IPS-20b (cell line): ENCODE data around the gene TTC17.
"Not testable (repeated sequence)": the region's sequence is repeated elsewhere in the genome, so short reads cannot be mapped to it uniquely, and the experiment has no call there.

Source experiments
- H3K27ac ChIP-seq: one replicate; pipeline ENCODE4 v1.5.1; 2013; ENCODE audit warnings: low read length
- H3K27me3 ChIP-seq: 2 replicates; pipeline ENCODE4 v1.6.1; 2013; ENCODE audit warnings: mild to moderate bottlenecking, low read length, inconsistent platforms; ENCODE audit not compliant: insufficient read depth
- H3K36me3 ChIP-seq: 2 replicates; pipeline ENCODE4 v1.6.1; 2013; ENCODE audit warnings: low read depth, mild to moderate bottlenecking, inconsistent platforms, low read length, moderate library complexity; ENCODE audit not compliant: insufficient read depth
- H3K4me1 ChIP-seq: 2 replicates; pipeline ENCODE4 v1.6.1; 2013; ENCODE audit warnings: mild to moderate bottlenecking, control low read depth, inconsistent platforms, low read length, moderate library complexity; ENCODE audit not compliant: insufficient read depth
- H3K4me3 ChIP-seq: 2 replicates; pipeline ENCODE4 v1.5.1; 2013; ENCODE audit warnings: mild to moderate bottlenecking, low read length, inconsistent platforms
- H3K9ac ChIP-seq: 2 replicates; pipeline ENCODE4 v1.6.1; 2013; ENCODE audit warnings: low read depth, mild to moderate bottlenecking, inconsistent platforms, low read length, moderate library complexity
- H3K9me3 ChIP-seq: 2 replicates; pipeline ENCODE4 v1.6.1; 2013; ENCODE audit warnings: mild to moderate bottlenecking, low read depth, low read length, inconsistent platforms; ENCODE audit not compliant: insufficient read depth

The TTC17 gene

DNA sequence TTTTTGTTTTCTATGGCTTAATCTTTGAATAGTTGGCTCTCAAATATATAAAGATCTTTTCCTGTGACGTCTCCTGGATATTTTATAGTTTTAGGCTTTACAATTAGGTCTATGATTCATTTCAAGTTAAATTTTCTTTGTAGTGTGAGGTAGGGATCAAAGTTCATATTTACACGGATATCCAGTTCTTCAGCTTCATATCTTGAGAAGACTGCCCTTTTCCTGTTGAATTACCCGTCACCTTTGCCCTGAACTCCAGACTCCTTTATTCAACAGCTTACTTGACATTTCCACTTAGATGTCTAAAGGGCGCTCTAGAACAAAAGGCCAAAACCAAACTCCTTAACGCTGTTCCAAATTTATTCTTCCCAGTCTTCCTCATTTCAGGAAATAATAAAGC is 51.7 kb downstream of the TTC17 start:
- H3K27me3 ChIP-seq = no peaks in the 10 kb centered on the region
- H3K9me3 ChIP-seq = no peaks in the 10 kb centered on the region
- H3K27ac ChIP-seq = no peak overlapping the region
- no peaks in the 10 kb centered on the region for H3K4me1 ChIP-seq
- H3K36me3 ChIP-seq = peaks cover 94% of the 10 kb centered on the region
- no peak overlapping the region for H3K9ac ChIP-seq
- no peak overlapping the region for H3K4me3 ChIP-seq

DNA sequence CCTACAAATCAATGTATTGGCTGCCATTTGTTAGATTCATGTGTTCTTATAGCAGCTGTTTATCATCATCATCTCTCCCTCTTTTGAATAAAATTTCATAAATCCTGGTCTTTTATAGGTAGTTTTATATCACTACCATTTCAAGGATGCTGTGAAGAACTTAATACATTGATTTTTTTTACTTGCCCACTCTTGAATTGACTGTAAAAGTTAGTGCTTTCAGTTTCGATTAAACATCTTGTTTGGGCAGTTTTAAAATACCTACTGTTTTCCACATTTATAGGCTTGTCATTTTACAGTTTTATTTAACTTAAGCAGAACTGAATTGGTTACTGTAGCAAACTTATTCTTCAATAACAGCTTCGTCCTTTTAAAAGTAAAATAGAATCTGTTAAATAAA is 59.5 kb downstream of the TTC17 start:
- no peaks in the 10 kb centered on the region for H3K9me3 ChIP-seq
- H3K4me1 ChIP-seq = no peaks in the 10 kb centered on the region
- peaks cover 57% of the 10 kb centered on the region for H3K36me3 ChIP-seq
- H3K4me3 ChIP-seq = no peak overlapping the region
- no peak overlapping the region for H3K27ac ChIP-seq
- no peak overlapping the region for H3K9ac ChIP-seq
- H3K27me3 ChIP-seq = no peaks in the 10 kb centered on the region

DNA sequence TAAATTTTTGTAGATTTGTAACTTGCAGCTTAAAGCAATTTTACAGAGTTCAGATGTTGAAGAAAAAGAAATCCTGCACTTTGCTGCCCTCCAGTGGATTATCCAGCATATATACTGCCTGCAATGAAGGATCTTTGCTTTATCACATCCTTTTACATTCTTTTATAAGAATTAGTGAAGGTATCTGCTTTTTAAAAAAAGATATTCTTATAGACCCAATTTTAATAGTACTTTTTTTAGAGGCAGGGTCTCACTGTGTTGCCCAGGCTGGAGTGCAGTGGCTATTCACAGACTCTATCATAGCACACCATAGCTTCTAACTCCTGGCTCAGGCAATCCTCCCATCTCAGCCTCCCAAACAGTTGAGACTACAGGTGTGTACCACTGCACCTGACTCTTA is 60.7 kb downstream of the TTC17 start:
- H3K36me3 ChIP-seq = peaks cover 49% of the 10 kb centered on the region
- H3K27me3 ChIP-seq = no peaks in the 10 kb centered on the region
- H3K4me3 ChIP-seq = no peak overlapping the region
- no peaks in the 10 kb centered on the region for H3K4me1 ChIP-seq
- no peak overlapping the region for H3K9ac ChIP-seq
- no peak overlapping the region for H3K27ac ChIP-seq
- no peaks in the 10 kb centered on the region for H3K9me3 ChIP-seq

DNA sequence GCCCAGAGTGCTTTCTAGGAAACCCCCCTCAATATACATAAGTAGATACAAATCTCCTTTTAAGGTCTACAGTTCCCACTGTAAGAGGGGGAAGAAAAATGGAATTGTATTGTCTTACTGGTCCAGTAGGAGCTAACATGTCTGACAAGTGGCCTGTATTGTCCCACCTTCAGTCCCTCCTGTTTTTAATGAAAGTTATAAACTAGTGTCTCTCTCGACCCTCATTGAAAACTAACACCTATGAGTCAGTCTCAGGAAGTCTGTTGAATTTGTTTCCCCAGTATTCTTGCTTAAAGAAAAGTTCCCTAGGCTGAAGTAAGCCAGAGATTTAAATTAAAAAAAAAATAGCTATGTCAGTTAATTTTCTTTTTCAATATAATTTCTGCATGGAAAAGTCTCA is 69.3 kb downstream of the TTC17 start:
- no peaks in the 10 kb centered on the region for H3K27me3 ChIP-seq
- no peak overlapping the region for H3K4me3 ChIP-seq
- no peaks in the 10 kb centered on the region for H3K9me3 ChIP-seq
- H3K36me3 ChIP-seq = no peaks in the 10 kb centered on the region; the same call in 1 of the 2 replicates
- no peak overlapping the region for H3K27ac ChIP-seq
- H3K9ac ChIP-seq = no peak overlapping the region
- no peaks in the 10 kb centered on the region for H3K4me1 ChIP-seq

DNA sequence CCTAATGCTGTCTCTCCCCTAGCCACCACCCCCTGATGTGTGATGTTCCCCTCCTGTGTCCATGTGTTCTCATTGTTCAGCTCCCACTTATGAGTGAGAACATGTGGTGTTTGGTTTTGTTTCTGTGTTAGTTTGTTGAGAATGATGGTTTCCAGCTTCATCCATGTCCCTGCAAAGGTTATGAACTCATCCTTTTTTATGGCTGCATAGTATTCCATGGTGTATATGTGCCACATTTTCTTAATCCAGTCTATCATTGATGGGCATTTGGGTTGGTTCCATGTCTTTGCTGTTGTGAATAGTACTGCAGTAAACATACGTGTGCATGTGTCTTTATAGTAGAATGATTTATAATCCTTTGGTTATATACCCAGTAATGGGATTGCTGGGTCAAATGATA is 72.2 kb downstream of the TTC17 start:
- H3K36me3 ChIP-seq, H3K27ac ChIP-seq, H3K4me3 ChIP-seq, H3K27me3 ChIP-seq, H3K9me3 ChIP-seq, H3K4me1 ChIP-seq, H3K9ac ChIP-seq: not testable (repeated sequence)

DNA sequence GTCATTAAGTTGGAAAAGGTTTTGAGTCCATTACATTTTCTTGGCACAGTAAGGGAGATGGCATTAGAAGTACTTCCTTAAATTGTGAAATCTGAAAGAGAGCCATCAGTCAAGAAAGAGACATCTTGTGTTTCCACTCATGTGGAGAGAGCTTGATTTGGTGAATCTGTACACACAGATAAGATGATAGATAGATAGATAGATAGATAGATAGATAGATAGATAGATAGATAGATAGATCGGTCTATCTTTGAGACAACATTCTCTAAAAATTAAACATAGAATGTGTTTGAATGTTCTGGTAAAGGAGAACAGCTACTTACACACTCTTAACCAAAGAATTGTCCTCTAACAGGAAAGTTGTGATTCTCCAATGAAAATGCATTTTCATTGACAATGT is 76.2 kb downstream of the TTC17 start:
- peaks cover 32% of the 10 kb centered on the region for H3K36me3 ChIP-seq
- H3K4me1 ChIP-seq = no peaks in the 10 kb centered on the region
- no peak overlapping the region for H3K9ac ChIP-seq
- H3K4me3 ChIP-seq = no peak overlapping the region
- no peak overlapping the region for H3K27ac ChIP-seq
- H3K9me3 ChIP-seq = no peaks in the 10 kb centered on the region
- H3K27me3 ChIP-seq = no peaks in the 10 kb centered on the region

DNA sequence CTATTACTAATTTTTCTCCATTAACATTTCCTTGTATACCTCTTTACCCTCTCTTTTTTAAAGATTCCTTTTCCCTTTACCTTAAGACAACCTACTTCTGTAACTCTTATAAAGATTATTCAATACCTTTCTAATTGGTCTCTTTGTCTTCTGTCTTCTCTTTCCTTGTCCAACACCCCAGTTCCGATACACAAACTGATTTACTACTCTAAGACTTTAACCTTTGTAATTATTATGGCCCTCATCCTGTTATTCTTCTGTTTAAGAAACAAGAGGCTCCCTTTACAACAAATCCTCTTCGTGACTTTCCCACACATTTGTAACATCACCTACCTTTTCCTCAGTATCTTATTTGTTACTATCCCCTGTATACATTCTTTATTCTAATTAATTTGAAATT is 81.8 kb downstream of the TTC17 start:
- Histone ChIP-seq H3K4me1 (no peaks in the 10 kb centered on the region), H3K4me3 (no peak overlapping the region), H3K36me3 (peaks cover 84% of the 10 kb centered on the region), H3K27me3 (no peaks in the 10 kb centered on the region), H3K27ac (no peak overlapping the region), H3K9me3 (no peaks in the 10 kb centered on the region), H3K9ac (no peak overlapping the region)

DNA sequence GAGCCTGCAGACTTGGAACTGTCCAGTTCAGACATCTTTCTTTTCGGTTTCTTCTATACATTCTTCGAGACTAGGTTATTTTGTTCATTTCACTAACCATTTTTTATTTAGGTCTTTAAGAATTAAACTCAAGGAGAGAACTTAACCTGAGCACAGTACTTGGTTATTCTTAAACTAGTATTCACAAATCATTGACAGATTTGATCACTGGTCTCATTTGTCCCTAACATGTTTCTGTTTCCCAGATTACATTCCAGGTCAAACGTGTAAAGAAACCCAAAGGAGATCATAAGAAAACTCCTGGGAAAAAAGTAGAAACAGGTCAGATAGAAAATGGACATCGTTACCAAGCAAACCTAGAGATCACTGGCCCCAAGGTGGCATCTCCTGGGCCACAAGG is 85.1 kb downstream of the TTC17 start:
- Histone ChIP-seq H3K27me3 (no peaks in the 10 kb centered on the region), H3K4me3 (no peak overlapping the region), H3K9me3 (no peaks in the 10 kb centered on the region), H3K27ac (no peak overlapping the region), H3K9ac (no peak overlapping the region), H3K4me1 (no peaks in the 10 kb centered on the region), H3K36me3 (peaks cover 92% of the 10 kb centered on the region)

DNA sequence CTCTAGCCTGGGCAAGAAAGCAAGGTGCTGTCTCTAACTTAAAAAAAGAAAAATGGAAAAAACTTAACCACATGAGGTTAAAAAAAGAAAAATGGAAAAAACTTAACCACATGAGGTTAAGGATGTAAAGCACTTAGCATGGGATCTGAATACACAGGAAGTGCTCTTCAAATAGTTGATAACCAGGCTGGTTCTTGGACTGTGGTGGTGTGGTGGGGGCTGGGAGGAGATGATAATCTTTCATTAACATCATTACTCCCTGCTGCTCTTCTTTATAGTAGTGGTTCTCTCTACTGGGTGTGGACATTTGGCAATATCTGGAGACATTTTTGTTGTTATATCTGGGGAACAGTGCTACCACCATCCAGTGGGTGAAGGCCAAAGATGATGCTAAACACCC is 88.4 kb downstream of the TTC17 start:
- Histone ChIP-seq H3K36me3 (peaks cover 97% of the 10 kb centered on the region), H3K27ac (no peak overlapping the region), H3K4me3 (no peak overlapping the region), H3K9me3 (no peaks in the 10 kb centered on the region), H3K4me1 (no peaks in the 10 kb centered on the region), H3K27me3 (no peaks in the 10 kb centered on the region), H3K9ac (no peak overlapping the region)

DNA sequence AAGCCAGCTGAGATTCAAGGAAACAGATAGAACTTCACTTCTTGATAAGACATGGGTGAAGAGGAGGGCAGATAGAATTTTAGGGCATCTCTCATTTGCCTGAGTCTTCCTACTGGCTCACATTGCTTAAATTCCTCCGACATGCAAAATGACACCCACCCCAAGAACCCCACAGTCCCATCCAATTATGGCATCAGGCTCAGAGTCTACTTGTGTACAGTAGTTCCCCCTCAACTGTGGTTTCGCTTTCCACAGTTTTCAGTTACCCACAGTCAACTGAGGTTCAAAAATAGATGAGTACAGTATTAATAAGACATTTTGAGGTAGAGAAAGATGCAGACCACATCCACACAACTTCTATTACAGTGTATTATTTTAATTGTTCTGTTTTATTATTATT is 99.8 kb downstream of the TTC17 start:
- Histone ChIP-seq H3K36me3 (peaks cover 79% of the 10 kb centered on the region), H3K4me3 (no peak overlapping the region), H3K9ac (no peak overlapping the region), H3K9me3 (peaks cover 6% of the 10 kb centered on the region), H3K4me1 (no peaks in the 10 kb centered on the region), H3K27ac (no peak overlapping the region), H3K27me3 (no peaks in the 10 kb centered on the region)

DNA sequence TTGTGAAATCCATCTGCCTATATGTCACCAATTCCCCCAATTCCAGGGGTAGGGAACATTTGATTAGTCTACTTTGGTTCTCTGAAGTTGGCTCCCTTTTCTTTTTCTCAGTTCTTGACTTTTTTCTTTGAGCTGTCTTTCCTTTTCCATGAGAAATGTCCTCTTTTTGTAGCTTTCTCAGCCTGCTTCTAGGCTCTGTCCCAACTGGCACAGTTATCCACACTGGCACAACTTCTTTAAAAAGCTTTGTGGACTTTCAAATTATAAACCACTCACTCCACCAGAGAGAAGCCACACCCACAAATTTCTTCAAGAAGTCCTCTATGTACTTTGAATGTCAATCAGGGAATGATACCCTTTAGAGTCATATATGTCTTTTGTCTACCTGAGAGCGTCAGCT is 100.5 kb downstream of the TTC17 start:
- Histone ChIP-seq H3K4me1 (no peaks in the 10 kb centered on the region), H3K36me3 (peaks cover 74% of the 10 kb centered on the region), H3K4me3 (no peak overlapping the region), H3K27me3 (no peaks in the 10 kb centered on the region), H3K9me3 (peaks cover 6% of the 10 kb centered on the region), H3K9ac (no peak overlapping the region), H3K27ac (no peak overlapping the region)

DNA sequence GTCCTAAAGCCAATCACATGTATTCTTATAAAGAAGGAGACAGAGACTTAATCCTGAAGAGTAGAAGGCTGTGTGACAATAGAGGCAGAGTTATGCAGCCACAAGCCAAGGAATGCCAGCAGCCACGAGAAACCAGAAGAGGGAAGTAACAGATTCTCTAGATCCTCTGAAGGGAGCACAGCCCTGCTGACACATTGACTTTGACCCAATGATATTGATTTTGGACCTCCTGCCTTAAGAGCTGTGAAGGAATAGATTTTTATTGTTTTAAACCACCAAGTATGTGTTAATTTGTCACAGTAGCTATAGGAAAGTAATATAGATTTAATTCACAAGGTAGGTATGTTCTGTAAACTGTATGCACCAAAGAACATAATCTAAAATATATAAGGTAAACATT is 103.6 kb downstream of the TTC17 start:
- peaks cover 85% of the 10 kb centered on the region for H3K36me3 ChIP-seq
- peaks cover 24% of the 10 kb centered on the region for H3K9me3 ChIP-seq
- H3K4me1 ChIP-seq = no peaks in the 10 kb centered on the region
- no peak overlapping the region for H3K4me3 ChIP-seq
- no peaks in the 10 kb centered on the region for H3K27me3 ChIP-seq
- no peak overlapping the region for H3K27ac ChIP-seq
- no peak overlapping the region for H3K9ac ChIP-seq

DNA sequence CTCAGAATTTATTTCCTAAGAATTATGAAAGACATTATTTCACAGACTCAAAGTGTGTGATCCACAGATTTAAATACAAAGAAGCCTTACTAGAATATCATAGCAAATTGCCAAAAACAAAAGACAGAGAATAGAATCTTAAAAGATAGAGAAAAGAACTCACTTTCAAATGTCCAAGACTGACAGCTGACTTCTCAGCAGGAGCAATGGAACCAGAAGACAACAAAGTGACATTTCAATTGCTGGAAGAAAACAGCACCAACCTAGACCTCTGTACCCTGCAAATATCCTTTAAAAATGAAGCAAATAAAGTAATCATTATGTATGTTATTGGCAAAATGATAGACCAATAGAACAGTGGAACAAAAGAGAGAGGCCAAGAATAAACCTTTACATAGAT is 109.2 kb downstream of the TTC17 start:
- no peak overlapping the region for H3K9ac ChIP-seq
- H3K36me3 ChIP-seq = peaks cover 49% of the 10 kb centered on the region
- H3K9me3 ChIP-seq = peaks cover 35% of the 10 kb centered on the region
- H3K27me3 ChIP-seq = no peaks in the 10 kb centered on the region
- H3K27ac ChIP-seq = no peak overlapping the region
- H3K4me3 ChIP-seq = no peak overlapping the region
- no peaks in the 10 kb centered on the region for H3K4me1 ChIP-seq
